ENCODE results near the gene PTPRE.

The PTPRE gene

GRCh38 chr10:127882391-127882790 lies 24.5 kb upstream of the PTPRE start:
- CTCF ChIA-PET: interaction anchor here (0.7 kb wide), 1 partner anchor 187 kb away, joined by 3 read pairs; no protein-coding TSS in a partner anchor
- H3K4me1 ChIP-seq (ENCODE audit: control insufficient read depth, insufficient read depth, low read length): no peaks in the 10 kb centered on the region
- POLR2A ChIA-PET: no interaction called here

More at GRCh38 chr10:127882391-127882790, 24.5 kb upstream of the PTPRE start:
- Histone ChIP-seq H3K36me3 (ENCODE audit: control insufficient read depth in 2 of 2, insufficient read depth in 1 of 2, low read length in 2 of 2) (no peaks in the 10 kb centered on the region), H3K27ac (ENCODE audit: extremely low read depth, low read depth, low read length) (no peak overlapping the region), H3K4me3 (ENCODE audit: low read depth, low read length) (no peak overlapping the region), H3K9me3 (ENCODE audit: control insufficient read depth, insufficient read depth, low read depth, low read length) (no peaks in the 10 kb centered on the region)
- TF ChIP-seq YY1 (tag by site-specific recombination; IDR thresholded peaks at IDR 0.05) (no peak), SP3 (tag by site-specific recombination; IDR thresholded peaks at IDR 0.05) (no peak), ZNF426 (tag by site-specific recombination; IDR thresholded peaks at IDR 0.05) (no peak), ZNF560 (tag by site-specific recombination; IDR thresholded peaks at IDR 0.05; ENCODE audit: borderline replicate concordance) (no peak), IKZF3 (tag by site-specific recombination; IDR thresholded peaks at IDR 0.05) (no peak), ZIC2 (tag by site-specific recombination; IDR thresholded peaks at IDR 0.05) (no peak), ZEB2 (tag by site-specific recombination; IDR thresholded peaks at IDR 0.05) (no peak), ZNF514 (tag by site-specific recombination; IDR thresholded peaks at IDR 0.05) (no peak), ZNF140 (tag by site-specific recombination; IDR thresholded peaks at IDR 0.05) (no peak), ZNF747 (tag by site-specific recombination; IDR thresholded peaks at IDR 0.05) (no peak), ZNF2 (tag by site-specific recombination; IDR thresholded peaks at IDR 0.05) (no peak), OSR2 (tag by site-specific recombination; IDR thresholded peaks at IDR 0.05) (no peak), FEZF1 (tag by site-specific recombination; IDR thresholded peaks at IDR 0.05) (no peak), ZNF596 (tag by site-specific recombination; IDR thresholded peaks at IDR 0.05) (no peak)
- TF ChIP-seq, protein P1, sequence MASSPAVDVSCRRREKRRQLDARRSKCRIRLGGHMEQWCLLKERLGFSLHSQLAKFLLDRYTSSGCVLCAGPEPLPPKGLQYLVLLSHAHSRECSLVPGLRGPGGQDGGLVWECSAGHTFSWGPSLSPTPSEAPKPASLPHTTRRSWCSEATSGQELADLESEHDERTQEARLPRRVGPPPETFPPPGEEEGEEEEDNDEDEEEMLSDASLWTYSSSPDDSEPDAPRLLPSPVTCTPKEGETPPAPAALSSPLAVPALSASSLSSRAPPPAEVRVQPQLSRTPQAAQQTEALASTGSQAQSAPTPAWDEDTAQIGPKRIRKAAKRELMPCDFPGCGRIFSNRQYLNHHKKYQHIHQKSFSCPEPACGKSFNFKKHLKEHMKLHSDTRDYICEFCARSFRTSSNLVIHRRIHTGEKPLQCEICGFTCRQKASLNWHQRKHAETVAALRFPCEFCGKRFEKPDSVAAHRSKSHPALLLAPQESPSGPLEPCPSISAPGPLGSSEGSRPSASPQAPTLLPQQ (tag by site-specific recombination; IDR thresholded peaks at IDR 0.05): no peak
- TF ChIP-seq, protein P2, sequence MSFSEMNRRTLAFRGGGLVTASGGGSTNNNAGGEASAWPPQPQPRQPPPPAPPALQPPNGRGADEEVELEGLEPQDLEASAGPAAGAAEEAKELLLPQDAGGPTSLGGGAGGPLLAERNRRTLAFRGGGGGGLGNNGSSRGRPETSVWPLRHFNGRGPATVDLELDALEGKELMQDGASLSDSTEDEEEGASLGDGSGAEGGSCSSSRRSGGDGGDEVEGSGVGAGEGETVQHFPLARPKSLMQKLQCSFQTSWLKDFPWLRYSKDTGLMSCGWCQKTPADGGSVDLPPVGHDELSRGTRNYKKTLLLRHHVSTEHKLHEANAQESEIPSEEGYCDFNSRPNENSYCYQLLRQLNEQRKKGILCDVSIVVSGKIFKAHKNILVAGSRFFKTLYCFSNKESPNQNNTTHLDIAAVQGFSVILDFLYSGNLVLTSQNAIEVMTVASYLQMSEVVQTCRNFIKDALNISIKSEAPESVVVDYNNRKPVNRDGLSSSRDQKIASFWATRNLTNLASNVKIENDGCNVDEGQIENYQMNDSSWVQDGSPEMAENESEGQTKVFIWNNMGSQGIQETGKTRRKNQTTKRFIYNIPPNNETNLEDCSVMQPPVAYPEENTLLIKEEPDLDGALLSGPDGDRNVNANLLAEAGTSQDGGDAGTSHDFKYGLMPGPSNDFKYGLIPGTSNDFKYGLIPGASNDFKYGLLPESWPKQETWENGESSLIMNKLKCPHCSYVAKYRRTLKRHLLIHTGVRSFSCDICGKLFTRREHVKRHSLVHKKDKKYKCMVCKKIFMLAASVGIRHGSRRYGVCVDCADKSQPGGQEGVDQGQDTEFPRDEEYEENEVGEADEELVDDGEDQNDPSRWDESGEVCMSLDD (tag by site-specific recombination; IDR thresholded peaks at IDR 0.05): no peak
- TF ChIP-seq, protein P3, sequence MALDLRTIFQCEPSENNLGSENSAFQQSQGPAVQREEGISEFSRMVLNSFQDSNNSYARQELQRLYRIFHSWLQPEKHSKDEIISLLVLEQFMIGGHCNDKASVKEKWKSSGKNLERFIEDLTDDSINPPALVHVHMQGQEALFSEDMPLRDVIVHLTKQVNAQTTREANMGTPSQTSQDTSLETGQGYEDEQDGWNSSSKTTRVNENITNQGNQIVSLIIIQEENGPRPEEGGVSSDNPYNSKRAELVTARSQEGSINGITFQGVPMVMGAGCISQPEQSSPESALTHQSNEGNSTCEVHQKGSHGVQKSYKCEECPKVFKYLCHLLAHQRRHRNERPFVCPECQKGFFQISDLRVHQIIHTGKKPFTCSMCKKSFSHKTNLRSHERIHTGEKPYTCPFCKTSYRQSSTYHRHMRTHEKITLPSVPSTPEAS (tag by site-specific recombination; IDR thresholded peaks at IDR 0.05): no peak
- TF ChIP-seq, protein P4, sequence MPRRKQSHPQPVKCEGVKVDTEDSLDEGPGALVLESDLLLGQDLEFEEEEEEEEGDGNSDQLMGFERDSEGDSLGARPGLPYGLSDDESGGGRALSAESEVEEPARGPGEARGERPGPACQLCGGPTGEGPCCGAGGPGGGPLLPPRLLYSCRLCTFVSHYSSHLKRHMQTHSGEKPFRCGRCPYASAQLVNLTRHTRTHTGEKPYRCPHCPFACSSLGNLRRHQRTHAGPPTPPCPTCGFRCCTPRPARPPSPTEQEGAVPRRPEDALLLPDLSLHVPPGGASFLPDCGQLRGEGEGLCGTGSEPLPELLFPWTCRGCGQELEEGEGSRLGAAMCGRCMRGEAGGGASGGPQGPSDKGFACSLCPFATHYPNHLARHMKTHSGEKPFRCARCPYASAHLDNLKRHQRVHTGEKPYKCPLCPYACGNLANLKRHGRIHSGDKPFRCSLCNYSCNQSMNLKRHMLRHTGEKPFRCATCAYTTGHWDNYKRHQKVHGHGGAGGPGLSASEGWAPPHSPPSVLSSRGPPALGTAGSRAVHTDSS (tag by site-specific recombination; IDR thresholded peaks at IDR 0.05): no peak
- TF ChIP-seq, protein P5, sequence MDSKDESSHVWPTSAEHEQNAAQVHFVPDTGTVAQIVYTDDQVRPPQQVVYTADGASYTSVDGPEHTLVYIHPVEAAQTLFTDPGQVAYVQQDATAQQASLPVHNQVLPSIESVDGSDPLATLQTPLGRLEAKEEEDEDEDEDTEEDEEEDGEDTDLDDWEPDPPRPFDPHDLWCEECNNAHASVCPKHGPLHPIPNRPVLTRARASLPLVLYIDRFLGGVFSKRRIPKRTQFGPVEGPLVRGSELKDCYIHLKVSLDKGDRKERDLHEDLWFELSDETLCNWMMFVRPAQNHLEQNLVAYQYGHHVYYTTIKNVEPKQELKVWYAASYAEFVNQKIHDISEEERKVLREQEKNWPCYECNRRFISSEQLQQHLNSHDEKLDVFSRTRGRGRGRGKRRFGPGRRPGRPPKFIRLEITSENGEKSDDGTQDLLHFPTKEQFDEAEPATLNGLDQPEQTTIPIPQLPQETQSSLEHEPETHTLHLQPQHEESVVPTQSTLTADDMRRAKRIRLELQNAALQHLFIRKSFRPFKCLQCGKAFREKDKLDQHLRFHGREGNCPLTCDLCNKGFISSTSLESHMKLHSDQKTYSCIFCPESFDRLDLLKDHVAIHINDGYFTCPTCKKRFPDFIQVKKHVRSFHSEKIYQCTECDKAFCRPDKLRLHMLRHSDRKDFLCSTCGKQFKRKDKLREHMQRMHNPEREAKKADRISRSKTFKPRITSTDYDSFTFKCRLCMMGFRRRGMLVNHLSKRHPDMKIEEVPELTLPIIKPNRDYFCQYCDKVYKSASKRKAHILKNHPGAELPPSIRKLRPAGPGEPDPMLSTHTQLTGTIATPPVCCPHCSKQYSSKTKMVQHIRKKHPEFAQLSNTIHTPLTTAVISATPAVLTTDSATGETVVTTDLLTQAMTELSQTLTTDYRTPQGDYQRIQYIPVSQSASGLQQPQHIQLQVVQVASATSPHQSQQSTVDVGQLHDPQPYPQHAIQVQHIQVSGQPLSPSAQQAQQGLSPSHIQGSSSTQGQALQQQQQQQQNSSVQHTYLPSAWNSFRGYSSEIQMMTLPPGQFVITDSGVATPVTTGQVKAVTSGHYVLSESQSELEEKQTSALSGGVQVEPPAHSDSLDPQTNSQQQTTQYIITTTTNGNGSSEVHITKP (tag by site-specific recombination; IDR thresholded peaks at IDR 0.05): no peak
